GM08714 (cell line): Measurements from ENCODE around the gene ZCCHC17.
"Not testable (repeated sequence)": the region's sequence is repeated elsewhere in the genome, so short reads cannot be mapped to it uniquely, and the experiment has no call there.

ENCODE experiments used
- H3K4me3 ChIP-seq: fragments of 200-500 bp; sonication (Bioruptor generic); 2 replicates; pipeline ENCODE4 v1.5.1; 2014; ENCODE audit warnings: mild to moderate bottlenecking, low read length, inconsistent platforms
- ZNF274 ChIP-seq: IDR thresholded peaks from 2 replicates; pipeline ENCODE4 v1.6.1; 2012; ENCODE audit warnings: mild to moderate bottlenecking, low read depth, low read length

Gene ZCCHC17

DNA sequence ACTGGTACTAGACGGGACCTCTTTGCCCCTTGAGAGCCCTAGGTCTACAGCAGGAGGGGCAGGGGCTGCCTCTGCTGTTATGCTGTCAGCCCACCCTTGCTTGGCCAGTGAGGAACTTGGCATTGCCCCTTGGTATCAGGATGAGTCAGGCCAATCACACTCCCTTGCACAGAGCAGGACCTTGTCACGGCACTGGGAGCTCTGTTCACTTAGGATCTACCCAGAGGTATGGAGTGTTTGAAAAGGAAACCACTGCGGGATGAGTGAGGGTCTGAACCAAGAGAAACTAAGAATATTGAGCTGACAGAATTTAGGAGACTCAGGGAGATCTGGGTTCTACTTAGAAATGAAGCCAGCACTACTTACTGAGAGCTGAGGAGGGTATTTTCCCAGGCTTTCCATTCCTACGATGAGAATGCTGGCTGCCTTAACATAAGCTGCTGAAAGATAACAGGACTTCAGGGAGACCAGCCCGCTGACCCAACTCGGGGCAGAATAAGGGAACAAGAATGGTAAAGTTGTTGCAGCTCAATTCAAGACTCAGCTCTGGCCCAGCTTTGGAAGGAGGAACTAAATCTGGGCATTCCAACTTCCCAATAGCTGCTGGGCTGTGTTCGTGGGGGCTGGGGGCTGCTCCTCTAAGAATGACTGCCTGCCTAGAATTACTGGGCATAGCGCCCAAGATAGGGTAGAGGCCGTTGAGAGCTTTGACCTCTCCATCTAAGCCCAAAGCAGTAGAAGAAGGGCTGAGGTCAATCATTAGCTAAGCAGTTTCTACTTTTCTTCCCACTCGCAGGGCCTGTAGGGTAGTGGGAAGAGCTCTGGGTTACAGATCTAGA is 74.5 kb downstream of the ZCCHC17 start:
- TF ChIP-seq ZNF274, result no peak
- H3K4me3 ChIP-seq, result no peak overlapping the region

- no peak for TF ChIP-seq ZNF274
- no peak overlapping the region for H3K4me3 ChIP-seq
Measured at GRCh38 chr1:31372051-31372450, 75.2 kb downstream of the ZCCHC17 start.

GRCh38 chr1:31372751-31373055 is 75.9 kb downstream of the ZCCHC17 start:
- no peak overlapping the region for H3K4me3 ChIP-seq

DNA sequence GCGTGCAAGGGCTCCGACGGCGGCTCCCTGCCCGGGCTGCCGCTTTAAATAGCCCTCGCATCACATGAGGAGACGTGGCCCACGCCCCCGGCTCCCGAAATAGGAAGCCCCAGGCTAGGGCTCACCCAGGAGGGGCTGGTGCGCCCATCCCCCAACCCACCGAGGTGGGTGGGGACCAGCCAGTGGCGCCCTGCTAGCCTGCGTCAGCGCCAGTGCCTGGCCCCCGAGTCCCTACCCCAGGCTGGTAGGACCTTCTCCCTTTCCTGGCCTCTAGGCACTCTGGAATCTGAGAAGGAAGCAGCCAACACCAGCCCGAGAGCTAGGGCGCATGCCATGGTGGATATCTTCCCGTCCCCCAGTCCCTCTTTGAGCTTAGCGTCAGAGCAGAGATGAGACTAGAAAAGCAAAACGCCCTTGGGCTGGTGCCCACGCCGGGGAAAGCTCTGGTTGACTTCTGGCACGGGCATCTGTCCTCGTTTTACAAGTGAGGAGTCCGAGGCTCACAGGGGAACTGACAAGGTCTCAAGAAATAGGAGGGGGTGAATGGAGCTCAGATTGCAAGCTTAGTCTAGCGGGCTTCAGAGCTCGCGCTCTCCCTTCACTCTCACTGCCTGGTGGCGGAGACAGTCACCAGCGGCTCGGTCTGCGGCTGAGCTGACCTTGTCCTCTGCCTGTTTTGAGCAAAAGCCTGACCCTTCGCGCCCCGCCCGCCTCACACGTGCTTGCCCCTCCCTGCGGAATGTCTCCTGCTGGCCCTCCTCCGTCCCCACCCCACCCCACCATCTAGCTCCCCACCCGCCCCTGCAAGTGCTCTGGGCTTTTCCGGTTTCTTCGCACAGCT is 76.4 kb downstream of the ZCCHC17 start, which contains the start of gene FABP3:
Gene FABP3 (minus strand): TSS at position 21 of the 841 bp plus-strand sequence. CDS start 62 bp downstream, outside the sequence.
- H3K4me3 ChIP-seq, result no peak within 1 kb of the TSS
- no peak for TF ChIP-seq ZNF274

More at GRCh38 chr1:31372751-31373055, 75.9 kb downstream of the ZCCHC17 start:
- TF ChIP-seq ZNF274, result no peak

DNA sequence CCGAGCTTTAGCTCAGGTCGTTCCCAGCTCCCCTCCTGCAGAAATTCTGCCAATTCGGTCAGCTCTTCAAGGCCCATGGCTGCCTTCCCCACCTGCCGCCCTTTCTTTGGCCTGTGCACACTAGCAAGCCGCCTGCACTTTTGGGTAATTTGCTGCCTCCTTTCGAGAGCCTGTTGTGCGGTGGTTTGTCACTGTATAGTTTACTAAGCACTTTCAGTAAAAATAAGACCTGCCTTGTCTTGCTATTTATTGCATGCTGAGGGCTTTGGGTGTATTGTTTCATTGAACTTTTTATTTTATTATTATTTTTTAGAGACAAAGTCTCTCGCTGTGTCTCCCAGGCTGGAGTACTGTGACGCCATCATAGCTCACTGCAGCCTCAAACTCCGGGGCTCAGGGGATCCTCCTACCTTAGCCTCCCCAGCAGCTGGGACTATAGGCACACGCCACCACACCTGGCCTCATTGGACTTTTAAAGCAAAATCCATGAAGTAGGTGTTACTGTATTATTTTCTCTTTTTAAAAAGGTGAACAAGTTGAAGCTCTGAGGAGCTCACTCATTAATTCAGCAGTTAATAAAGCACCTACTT is 77.2 kb downstream of the ZCCHC17 start:
- no peak overlapping the region for H3K4me3 ChIP-seq
- TF ChIP-seq ZNF274, result no peak

- no peak for TF ChIP-seq ZNF274
- no peak overlapping the region for H3K4me3 ChIP-seq
Measured at GRCh38 chr1:31374511-31375196, 77.8 kb downstream of the ZCCHC17 start.

GRCh38 chr1:31376375-31377134 is 79.7 kb downstream of the ZCCHC17 start:
- no peak for TF ChIP-seq ZNF274
- H3K4me3 ChIP-seq, result no peak overlapping the region

DNA sequence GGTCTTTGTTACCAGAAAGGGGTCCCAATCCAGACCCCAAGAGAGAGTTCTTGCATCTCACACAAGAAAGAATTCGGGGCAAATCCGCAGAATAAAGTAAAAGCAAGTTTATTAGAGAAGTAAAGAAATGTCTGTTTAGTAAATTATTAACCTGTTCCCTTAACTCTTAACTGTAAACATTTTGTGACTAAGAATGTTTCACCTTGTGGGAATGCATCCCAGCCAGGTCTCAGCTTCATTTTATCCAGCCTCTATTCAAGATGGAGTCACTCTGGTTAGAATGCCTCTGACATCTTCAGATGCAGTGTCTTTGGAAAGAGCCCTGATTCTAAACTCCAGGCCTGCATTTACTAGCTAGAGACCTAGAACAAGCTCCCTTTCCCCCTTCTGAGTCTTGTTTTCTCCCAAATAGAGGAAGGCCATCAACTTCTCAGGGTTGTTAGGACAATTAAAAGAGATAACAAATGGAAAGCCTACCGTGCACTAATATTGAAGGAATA is 80.6 kb downstream of the ZCCHC17 start:
- no peak overlapping the region for H3K4me3 ChIP-seq
- TF ChIP-seq ZNF274, result no peak

- no peak overlapping the region for H3K4me3 ChIP-seq
- no peak for TF ChIP-seq ZNF274
Measured at GRCh38 chr1:31378001-31378400, 81.2 kb downstream of the ZCCHC17 start.

DNA sequence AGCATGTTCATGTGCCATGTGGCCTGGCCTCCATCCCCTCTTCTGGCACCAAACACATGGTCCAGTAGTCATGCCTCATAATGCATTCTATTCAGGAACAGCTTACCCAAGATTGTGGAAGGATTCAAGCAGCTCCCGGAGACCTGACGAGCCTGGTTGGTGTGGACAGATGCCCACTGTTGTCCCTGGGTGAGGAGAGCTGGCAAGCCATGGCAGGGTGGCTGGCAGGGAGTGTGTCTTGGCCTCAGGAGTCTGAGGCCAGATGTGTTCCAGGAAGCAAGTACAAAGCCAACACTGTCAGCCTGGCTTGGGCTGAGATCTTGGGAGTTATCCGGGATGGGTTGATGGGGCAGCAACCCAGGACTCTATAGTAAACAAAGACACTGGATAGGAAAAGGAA is 83.3 kb downstream of the ZCCHC17 start:
- H3K4me3 ChIP-seq, result no peak overlapping the region
- no peak for TF ChIP-seq ZNF274

DNA sequence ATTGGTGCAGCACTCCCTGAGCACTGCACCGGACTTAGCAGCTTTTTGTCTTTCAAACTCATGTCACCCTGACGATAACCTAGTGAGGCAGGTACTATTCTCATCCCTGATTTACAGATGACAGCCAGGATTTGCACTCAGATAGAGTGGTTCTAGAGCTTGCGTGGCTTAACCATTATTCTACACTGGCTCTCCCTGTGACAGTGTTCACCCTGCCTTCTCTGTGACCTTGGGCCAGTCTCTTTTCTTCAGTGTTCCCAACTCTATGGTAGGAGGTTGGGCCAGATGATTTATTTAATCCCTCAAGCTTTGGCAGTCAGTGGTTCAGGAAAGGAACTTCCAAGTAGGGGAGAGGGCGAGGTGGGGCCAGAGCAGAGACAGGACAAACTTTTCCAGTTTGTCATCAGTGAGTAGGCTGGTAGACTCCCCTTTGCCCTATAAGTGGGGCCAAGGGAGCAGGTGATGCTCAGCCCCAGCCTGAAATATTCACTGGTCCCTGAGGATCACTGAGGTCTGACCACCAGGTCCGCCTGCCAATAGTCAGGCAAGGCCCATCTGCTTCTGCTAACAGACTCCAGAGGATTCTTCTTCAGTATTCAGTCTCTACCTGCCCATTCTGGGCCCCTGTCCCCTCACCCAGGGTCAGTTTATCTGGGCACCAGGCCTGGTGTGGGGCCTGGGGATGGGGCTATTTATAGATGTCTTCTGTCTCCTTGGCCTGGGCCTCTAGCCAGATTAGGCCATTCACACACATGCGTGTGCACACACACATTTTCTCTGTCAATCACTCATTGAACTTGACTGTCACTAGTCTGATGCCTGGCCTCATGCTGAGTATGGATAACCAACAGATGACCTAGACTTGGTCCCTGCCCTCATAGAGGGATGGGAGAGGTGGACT is 84.8 kb downstream of the ZCCHC17 start:
- no peak overlapping the region for H3K4me3 ChIP-seq
- TF ChIP-seq ZNF274, result no peak

GRCh38 chr1:31382379-31382989 is 85.7 kb downstream of the ZCCHC17 start:
- no peak overlapping the region for H3K4me3 ChIP-seq
- no peak for TF ChIP-seq ZNF274

DNA sequence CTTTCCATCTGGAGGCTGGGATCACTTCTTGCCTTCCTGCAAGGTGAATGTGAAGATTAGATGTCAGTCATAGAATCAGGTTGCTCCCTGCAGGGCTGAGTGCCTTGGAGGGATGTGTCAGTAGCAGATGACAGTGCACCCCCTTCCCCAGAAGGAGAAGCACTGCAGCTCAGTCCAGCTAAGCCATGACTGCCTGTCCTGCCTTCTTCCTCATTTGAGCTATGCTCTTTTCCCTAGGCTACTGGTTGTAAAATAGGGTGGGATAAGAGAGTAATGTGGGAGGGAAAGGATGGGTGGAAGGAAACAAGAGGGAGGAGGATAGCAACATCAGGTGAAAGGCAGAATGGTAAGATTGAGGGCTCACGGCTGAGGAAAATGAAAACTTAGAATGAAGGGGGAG is 87.1 kb downstream of the ZCCHC17 start:
- no peak overlapping the region for H3K4me3 ChIP-seq
- TF ChIP-seq ZNF274, result no peak

- H3K4me3 ChIP-seq, result not testable (repeated sequence)
Measured at GRCh38 chr1:31386576-31387243, 89.9 kb downstream of the ZCCHC17 start.
